ENCODE data around the gene CD163L1. TPM values are rescaled to one million over a fixed set of nuclear protein-coding genes. Genes with fewer than 3 reads are reported as not detected.

CD163L1 gene
- total and polyA plus RNA-seq, 7 donors: 0.54 to 49.0 (median 3.6) TPM

DNA sequence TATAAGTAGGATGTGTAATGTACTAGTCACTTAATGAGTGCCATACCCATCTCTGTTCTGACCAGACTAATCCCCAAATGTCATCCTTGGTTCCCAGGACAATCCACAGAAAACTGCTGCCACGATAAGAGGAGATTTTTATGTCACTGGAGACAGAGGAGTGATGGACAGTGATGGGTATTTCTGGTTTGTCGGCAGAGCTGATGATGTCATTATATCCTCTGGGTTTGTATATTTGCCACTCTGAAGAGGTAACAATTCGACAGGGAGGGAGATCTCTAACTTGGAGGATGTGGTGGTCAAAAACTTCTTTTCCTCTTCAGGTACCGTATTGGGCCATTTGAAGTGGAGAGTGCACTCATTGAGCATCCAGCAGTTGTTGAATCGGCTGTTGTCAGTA lies 119.8 kb downstream of the CD163L1 start:
- no peak for DNase-seq
- intact Hi-C loops (cut with DNase I): no loop called here
- Histone ChIP-seq H3K4me3 (no peak overlapping the region), H3K36me3 (no peaks in the 10 kb centered on the region), H3K27ac (no peak overlapping the region), H3K27me3 (no peaks in the 10 kb centered on the region), H3K9me3 (no peaks in the 10 kb centered on the region), H3K4me1 (no peaks in the 10 kb centered on the region)
- TF ChIP-seq POLR2AphosphoS5 (IDR thresholded peaks at IDR 0.05) (no peak), EP300 (IDR thresholded peaks at IDR 0.05) (no peak), POLR2A (IDR thresholded peaks at IDR 0.05) (no peak)
- TF ChIP-seq, protein P1, sequence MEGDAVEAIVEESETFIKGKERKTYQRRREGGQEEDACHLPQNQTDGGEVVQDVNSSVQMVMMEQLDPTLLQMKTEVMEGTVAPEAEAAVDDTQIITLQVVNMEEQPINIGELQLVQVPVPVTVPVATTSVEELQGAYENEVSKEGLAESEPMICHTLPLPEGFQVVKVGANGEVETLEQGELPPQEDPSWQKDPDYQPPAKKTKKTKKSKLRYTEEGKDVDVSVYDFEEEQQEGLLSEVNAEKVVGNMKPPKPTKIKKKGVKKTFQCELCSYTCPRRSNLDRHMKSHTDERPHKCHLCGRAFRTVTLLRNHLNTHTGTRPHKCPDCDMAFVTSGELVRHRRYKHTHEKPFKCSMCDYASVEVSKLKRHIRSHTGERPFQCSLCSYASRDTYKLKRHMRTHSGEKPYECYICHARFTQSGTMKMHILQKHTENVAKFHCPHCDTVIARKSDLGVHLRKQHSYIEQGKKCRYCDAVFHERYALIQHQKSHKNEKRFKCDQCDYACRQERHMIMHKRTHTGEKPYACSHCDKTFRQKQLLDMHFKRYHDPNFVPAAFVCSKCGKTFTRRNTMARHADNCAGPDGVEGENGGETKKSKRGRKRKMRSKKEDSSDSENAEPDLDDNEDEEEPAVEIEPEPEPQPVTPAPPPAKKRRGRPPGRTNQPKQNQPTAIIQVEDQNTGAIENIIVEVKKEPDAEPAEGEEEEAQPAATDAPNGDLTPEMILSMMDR (IDR thresholded peaks at IDR 0.05): no peak
- WGBS, 2 donors: 80 to 81% methylated on average over 5 of the region's 5 CpGs

DNA sequence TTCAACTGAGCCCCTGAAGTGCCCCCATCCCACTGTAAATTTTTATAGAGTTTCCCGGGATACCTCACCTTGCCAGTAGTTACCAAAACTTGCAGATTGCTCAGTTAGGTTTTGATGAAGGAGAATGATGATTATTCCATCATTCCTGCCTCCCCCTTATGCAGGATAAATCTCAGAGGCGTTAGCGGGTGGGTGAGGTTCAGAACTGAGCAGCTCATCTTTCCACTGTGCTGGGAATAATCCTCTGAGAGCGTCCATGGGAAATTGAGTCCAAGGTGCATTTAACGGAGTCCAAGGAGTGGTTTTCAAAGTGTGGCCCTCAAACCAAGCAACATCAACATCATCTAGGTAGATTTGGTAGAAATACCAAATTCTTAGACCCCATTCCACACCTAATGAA lies 121.4 kb downstream of the CD163L1 start:
- Histone ChIP-seq H3K4me3 (no peak overlapping the region), H3K4me1 (no peaks in the 10 kb centered on the region), H3K27me3 (no peaks in the 10 kb centered on the region), H3K27ac (no peak overlapping the region), H3K36me3 (no peaks in the 10 kb centered on the region), H3K9me3 (no peaks in the 10 kb centered on the region)
- TF ChIP-seq, protein P1 (IDR thresholded peaks at IDR 0.05): no peak
- no peak for TF ChIP-seq POLR2A (IDR thresholded peaks at IDR 0.05)
- no peak for TF ChIP-seq POLR2AphosphoS5 (IDR thresholded peaks at IDR 0.05)
- no peak for TF ChIP-seq EP300 (IDR thresholded peaks at IDR 0.05)
- DNase-seq: no peak
- WGBS, 2 donors: 80% methylated on average over 5 of the region's 5 CpGs
- intact Hi-C loops (cut with DNase I): no loop called here

DNA sequence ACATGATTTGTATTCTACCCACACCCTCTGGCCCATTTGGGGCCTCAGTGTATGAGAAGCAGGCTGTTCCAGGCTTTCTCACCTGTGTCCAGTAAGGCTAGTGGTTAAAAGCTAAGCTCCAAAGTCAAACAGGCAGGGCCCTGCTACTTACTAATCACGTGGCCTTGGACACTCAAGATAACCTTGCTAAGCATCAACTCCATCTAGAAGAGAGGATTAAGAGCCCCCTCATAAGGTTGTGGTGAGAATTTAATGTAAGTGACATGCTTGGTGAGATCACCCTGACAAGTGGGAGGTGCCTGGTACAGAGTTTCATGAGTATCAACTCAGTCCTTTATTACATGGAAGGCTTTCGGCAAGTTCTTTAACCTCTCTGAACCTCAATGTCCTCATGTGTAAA lies 122.3 kb downstream of the CD163L1 start:
- H3K4me1 ChIP-seq: no peaks in the 10 kb centered on the region
- no peaks in the 10 kb centered on the region for H3K9me3 ChIP-seq
- H3K27me3 ChIP-seq: no peaks in the 10 kb centered on the region
- intact Hi-C loops (cut with DNase I): no loop called here
- TF ChIP-seq POLR2AphosphoS5 (IDR thresholded peaks at IDR 0.05) (no peak), POLR2A (IDR thresholded peaks at IDR 0.05) (no peak), EP300 (IDR thresholded peaks at IDR 0.05) (no peak)
- TF ChIP-seq, protein P1 (IDR thresholded peaks at IDR 0.05): no peak
- H3K36me3 ChIP-seq: no peaks in the 10 kb centered on the region
- no peak for DNase-seq
- 56 to 75% methylated on average over 2 of the region's 2 CpGs for WGBS, 2 donors
- H3K27ac ChIP-seq: no peak overlapping the region
- H3K4me3 ChIP-seq: no peak overlapping the region

DNA sequence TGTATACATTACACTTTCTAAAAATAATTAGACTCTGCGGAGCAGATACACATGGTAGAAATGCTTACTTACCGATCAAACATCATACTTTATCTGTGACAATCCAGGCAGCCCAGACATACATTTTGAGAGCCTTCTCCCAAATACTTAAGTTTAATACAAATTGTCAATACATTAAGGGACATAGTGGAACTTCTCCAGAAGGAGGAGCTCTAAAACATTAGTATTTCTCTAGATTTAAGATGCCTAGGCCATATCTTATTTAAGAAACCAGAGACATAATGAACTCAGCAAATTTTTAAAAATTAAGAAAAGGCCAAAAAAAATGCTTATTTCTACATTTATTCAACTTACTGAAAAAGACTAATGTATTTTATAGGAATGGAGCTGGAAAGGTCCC lies 124.0 kb downstream of the CD163L1 start:
- Histone ChIP-seq H3K27ac (no peak overlapping the region), H3K4me1 (no peaks in the 10 kb centered on the region), H3K27me3 (no peaks in the 10 kb centered on the region), H3K9me3 (no peaks in the 10 kb centered on the region), H3K4me3 (no peak overlapping the region), H3K36me3 (no peaks in the 10 kb centered on the region)
- no peak for DNase-seq
- TF ChIP-seq, protein P1 (IDR thresholded peaks at IDR 0.05): no peak
- TF ChIP-seq POLR2AphosphoS5 (IDR thresholded peaks at IDR 0.05): no peak
- TF ChIP-seq POLR2A (IDR thresholded peaks at IDR 0.05): no peak
- no peak for TF ChIP-seq EP300 (IDR thresholded peaks at IDR 0.05)
- intact Hi-C loops (cut with DNase I): no loop called here
- WGBS, 2 donors: 90 to 94% methylated on average over 2 of the region's 2 CpGs

DNA sequence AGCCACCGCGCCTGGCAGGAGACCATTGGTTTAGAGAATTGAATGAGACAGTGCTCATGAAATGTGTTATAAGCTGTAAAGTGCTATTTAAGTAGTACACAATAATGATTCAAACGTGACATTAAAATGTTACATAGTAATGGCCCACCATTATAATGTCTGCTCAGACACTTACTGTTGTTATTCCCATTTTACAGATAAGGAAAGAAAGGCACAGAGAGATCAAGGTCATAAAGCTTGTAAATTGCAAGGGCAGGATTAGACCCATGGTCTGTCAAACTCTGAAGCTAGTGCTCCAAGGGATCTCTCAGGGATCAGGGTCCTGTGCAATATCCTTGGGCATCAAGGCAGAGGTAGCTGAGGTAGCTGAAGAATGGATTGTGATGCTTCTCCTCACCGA lies 133.9 kb downstream of the CD163L1 start:
- Histone ChIP-seq H3K27me3 (no peaks in the 10 kb centered on the region), H3K36me3 (no peaks in the 10 kb centered on the region), H3K4me1 (no peaks in the 10 kb centered on the region), H3K4me3 (no peak overlapping the region), H3K27ac (no peak overlapping the region), H3K9me3 (peaks cover 0 to 2% (median 0%) of the 10 kb centered on the region in 4 donors)
- intact Hi-C loops (cut with DNase I): no loop called here
- TF ChIP-seq POLR2A (IDR thresholded peaks at IDR 0.05) (no peak), EP300 (IDR thresholded peaks at IDR 0.05) (no peak), POLR2AphosphoS5 (IDR thresholded peaks at IDR 0.05) (no peak)
- TF ChIP-seq, protein P1 (IDR thresholded peaks at IDR 0.05): no peak
- 86 to 93% methylated on average over 4 of the region's 4 CpGs for WGBS, 2 donors
- DNase-seq: no peak
